Fibroblast of the aortic adventitia (primary cell): ENCODE results near the gene MFSD12. TPM values are rescaled to one million over a fixed set of nuclear protein-coding genes. Genes with fewer than 3 reads are reported as not detected.

Experiments
- DNase-seq: peaks from one replicate; pipeline ENCODE4 v3.0.0-alpha.2; 2010; ENCODE audit warnings: low read depth
- H3K4me3 ChIP-seq: 2 replicates; pipeline ENCODE4 v1.5.1; 2011; ENCODE audit warnings: low read depth, mild to moderate bottlenecking, control low read depth, low read length, moderate library complexity
- CTCF ChIP-seq: IDR thresholded peaks from 2 replicates; pipeline ENCODE4 v1.5.1; 2011; ENCODE audit warnings: mild to moderate bottlenecking, low read length, control low read depth, inconsistent platforms; ENCODE audit not compliant: insufficient read depth
- small RNA-seq: library from RNA; depleted of rRNA; stranded (forward); fragments of <200 nt; gene quantifications from one replicate; pipeline ENCODE3, GENCODE V24; 2012
- total RNA-seq: library from RNA; depleted of rRNA; stranded (reverse); fragments of >200 nt; gene quantifications from 2 replicates; pipeline ENCODE4 v1.2.3, GENCODE V29; 2012; ENCODE audit warnings: low replicate concordance

Gene MFSD12
- total RNA-seq, 1 donor: 51.7 TPM

GRCh38 chr19:3496392-3497273, 60.8 kb downstream of the MFSD12 start:
- DNase-seq: no peak
- no peak overlapping the region for H3K4me3 ChIP-seq
- no peak for TF ChIP-seq CTCF

- TF ChIP-seq CTCF: no peak
- no peak overlapping the region for H3K4me3 ChIP-seq
- DNase-seq: no peak
Measured at GRCh38 chr19:3494559-3494958, 62.8 kb downstream of the MFSD12 start.

Small RNA genes lying within 50 kb of the gene (small RNA-seq; reads per million reads assigned to genes)
- gene AC005786.1: not detected
- not detected for gene RF00212

Other genes with a start within 250 kb of the MFSD12 start
- gene NFIC, start 191.0 kb downstream of the MFSD12 start, total RNA-seq: 79.5 and 83.2 TPM in 2 replicates
- not detected in 2 replicates for gene SMIM24, start 77.1 kb downstream of the MFSD12 start, total RNA-seq
- not detected in 2 replicates for gene SMIM44, start 74.1 kb downstream of the MFSD12 start, total RNA-seq
- gene DOHH, start 56.9 kb downstream of the MFSD12 start, total RNA-seq: 6.5 and 18.6 TPM in 2 replicates
- gene FZR1, start 51.3 kb downstream of the MFSD12 start, total RNA-seq: 14.8 and 30.2 TPM in 2 replicates
- not detected in 2 replicates for gene TEKTIP1, start 18.4 kb downstream of the MFSD12 start, total RNA-seq
- 56.6 and 219 TPM in 2 replicates for gene HMG20B, start 15.4 kb upstream of the MFSD12 start, total RNA-seq
- under 0.01 and 0.33 TPM in 2 replicates for gene GIPC3, start 27.9 kb upstream of the MFSD12 start, total RNA-seq
- gene TBXA2R, start 49.3 kb upstream of the MFSD12 start, total RNA-seq: 0.49 and 5.0 TPM in 2 replicates
- gene CACTIN, start 69.2 kb upstream of the MFSD12 start, total RNA-seq: 15.7 and 21.3 TPM in 2 replicates
- 12.8 and 32.2 TPM in 2 replicates for gene PIP5K1C, start 142.9 kb upstream of the MFSD12 start, total RNA-seq
- not detected in 2 replicates for gene TJP3, start 150.8 kb upstream of the MFSD12 start, total RNA-seq
- gene APBA3, start 204.1 kb upstream of the MFSD12 start, total RNA-seq: 15.5 and 39.5 TPM in 2 replicates
- gene MRPL54, start 205.1 kb upstream of the MFSD12 start, total RNA-seq: 38.8 and 60.5 TPM in 2 replicates
- not detected in 2 replicates for gene RAX2, start 214.6 kb upstream of the MFSD12 start, total RNA-seq
- gene MATK, start 228.8 kb upstream of the MFSD12 start, total RNA-seq: not detected in 2 replicates